SKM-1 (cell line): ENCODE data around the gene LMNA.

ENCODE experiments used
- DNase-seq: peaks from one replicate; lab custom pipeline; 2025; ENCODE audit not compliant: unreplicated experiment; lab: John Stamatoyannopoulos, UW

LMNA gene

DNA sequence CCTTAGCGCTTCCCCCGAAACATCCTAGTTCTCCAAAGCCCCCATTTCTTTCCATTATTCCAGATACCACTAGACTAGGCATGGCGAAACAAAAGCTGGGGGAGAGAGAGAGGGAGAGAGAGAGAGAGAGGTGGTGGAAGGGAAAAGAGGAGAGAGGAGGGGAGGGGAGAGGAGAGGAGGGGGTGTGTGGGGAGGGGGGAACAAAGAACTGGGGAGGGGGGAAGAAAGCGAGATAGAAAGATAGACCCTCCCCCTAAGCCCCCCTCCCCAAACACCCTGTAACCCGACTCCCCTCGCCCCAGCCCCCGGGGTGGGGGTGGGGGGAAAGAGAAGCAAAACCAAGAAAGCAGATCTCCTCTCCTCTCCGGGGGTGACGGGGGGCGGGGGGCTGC is 32.6 kb upstream of the LMNA start:
- no peak for DNase-seq

- peak; percentile 41 for DNase-seq
These were observed 32.0 kb upstream of the LMNA start, which contains the start of gene MEX3A for GRCh38 chr1:156082309-156083091. TSS of gene MEX3A (minus strand) at chr1:156082465. CDS start at chr1:156081998, 467 bp downstream.

DNA sequence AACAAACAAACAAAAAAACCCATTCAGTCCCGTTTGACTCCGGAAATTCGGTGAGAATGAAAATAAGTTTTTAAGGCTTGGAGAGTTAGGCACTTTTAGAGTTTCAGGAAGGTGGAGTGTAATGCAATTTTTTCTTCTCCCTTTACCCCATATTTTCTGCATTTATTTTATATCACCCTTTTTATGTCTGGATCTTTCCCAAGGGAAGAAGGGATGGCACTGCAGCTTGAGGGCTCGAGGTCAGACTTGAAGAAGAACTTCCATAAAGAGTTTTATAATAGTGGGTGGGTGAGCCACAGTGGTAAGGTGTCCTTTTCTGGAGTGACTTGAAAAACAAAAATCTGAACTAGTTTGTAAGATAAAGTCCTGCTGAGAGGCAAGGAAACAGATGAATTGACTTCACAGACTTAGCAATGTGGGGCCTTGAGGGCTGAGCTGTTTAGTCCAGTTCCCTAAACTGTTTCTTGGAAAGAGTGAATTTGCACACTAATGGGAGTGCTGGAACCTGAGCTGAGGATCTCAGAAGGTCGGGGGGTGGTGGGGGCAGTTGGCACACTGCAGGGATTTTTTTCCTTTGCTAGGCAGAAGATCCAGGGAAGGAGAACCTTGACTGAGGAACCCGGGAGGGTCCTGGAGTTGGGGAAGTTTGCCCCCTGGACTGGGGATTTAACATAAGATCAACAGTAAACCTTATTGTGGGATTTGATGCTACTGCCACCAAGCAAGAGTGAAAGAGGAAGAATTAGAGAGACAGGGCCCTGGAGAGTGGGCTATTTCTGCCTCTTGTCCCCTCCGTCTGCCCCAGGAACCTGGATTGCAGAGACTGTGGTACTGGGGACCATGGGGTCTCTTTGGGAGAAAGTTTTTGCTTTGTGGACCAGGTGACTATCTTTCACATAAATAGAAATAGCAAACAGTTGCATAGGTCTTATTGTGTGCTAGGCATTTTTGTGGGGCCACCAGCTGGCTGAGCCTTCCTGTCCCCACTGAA is 30.4 kb upstream of the LMNA start:
- no peak for DNase-seq

- no peak for DNase-seq
These were observed 28.3 kb upstream of the LMNA start for GRCh38 chr1:156086256-156086662.

DNA sequence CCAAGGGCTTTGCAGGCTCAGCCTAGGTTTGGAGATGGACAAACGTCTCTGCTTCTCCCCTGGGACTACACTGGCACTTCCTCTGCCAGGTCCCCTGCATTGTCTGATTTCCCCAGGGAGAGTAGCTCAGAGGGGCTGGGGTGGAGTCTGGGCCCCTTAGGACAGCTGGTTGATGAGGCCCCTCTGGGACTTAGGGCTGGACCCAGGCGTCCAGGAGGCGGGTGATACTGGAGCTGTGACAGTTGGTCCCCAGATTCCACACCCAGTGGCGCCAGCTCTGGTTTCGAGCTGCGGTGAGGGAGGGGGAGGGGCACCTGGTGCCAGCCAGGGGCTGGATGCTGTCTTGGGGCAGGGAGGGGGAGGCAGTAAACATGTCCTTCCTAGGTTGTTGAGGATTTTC is 24.8 kb upstream of the LMNA start:
- DNase-seq, result no peak

DNA sequence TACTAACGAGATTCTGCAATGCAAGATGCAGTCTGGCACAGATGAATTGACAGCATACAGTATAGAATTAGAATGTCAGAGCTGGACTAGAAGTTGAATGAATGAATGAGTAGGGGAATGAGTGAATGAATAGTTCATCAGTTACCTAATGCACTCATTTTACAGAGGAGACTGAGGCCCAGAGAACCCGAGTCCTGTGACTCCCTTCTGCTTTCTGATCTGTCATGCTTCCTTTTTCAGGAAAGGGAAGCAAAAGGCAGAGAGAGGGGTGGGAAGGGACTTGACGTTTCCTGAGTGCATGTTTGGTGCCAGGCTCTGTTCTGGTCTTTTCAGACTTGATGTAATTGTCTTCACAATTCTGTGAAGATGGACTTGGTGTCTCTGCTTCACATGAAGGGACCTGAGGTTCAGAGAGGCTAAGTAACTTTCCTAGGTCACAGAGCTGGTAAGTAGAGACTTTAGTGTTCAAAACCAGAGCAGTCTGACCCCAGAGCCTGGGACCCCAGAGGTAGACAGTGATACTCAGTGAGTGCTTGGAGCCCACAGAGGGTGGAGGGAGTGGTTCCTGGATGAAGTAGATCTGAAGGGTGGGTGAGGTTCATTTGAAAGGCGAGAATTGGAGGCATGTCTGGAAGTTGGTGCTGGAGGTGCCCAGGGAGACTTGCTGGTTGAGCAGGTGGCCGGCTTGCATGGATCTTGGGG is 24.2 kb upstream of the LMNA start:
- DNase-seq, result no peak

DNA sequence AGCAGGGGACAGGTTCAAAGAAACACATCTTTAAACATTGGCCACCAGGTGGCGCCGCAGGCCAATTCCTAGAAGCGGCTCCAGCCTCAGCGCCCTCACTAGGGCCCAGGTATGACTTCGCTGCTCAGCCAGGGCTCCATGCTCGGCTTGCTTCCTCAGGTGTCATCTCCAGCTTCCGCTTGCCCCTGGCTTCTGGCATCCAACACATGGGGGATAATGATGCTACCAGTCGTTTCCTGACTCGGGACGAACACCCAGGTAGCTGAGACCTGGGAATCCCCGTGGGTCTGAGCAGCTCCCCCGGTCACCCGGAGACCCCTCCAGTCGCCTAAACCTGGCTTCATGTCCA is 23.7 kb upstream of the LMNA start:
- DNase-seq, result peak; percentile 81

GRCh38 chr1:156091610-156092009 is 22.9 kb upstream of the LMNA start:
- DNase-seq, result no peak

GRCh38 chr1:156095906-156096508 is 18.5 kb upstream of the LMNA start:
- no peak for DNase-seq

- peak; percentile 80 for DNase-seq
These were observed 17.7 kb upstream of the LMNA start for GRCh38 chr1:156096640-156097391.

- no peak for DNase-seq
These were observed 16.9 kb upstream of the LMNA start for GRCh38 chr1:156097499-156098178.

- DNase-seq, result no peak
These were observed 15.7 kb upstream of the LMNA start for GRCh38 chr1:156098784-156099183.

DNA sequence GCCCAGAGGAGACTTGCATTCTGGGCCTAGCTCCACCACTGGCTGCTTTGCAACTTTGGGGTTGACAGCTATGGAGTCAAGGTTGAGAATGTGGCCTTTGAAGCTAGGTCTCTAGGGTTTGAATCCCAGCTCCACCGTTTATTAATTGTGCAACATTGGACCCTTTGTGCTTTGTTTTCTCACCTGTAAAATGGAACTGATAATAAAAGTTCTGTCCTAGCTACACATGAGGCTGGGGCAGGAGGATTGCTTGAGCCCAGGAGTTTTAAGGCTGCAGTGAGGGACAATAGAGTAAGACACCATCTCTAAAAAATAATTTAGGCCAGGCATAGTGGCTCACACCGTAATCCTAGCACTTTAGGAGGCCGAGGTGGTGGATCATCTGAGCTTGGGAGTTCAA is 15.2 kb upstream of the LMNA start:
- DNase-seq, result no peak

- DNase-seq, result no peak
These were observed 14.1 kb upstream of the LMNA start for GRCh38 chr1:156100205-156100995.

DNA sequence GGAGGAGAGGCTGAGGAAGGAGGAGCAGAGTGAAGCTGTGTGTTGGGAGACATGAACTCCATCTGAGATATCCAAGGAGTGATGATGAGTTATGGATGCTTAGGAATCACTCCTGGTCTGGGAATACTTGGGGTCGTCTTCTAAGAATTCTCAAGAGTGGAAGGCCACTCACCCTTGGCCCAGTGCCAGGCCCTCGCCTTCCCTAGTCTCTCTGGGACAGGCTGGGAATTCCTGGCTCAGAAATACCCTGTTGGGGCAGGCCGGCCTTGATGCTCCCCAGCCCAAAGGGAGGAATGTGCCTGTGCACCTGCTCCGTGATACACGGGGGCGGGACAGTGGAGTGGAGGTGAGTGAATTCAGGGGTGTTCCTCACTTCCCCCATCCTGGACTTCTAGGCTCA is 12.6 kb upstream of the LMNA start:
- DNase-seq, result no peak

GRCh38 chr1:156102633-156103511 is 11.6 kb upstream of the LMNA start:
- DNase-seq, result peak; percentile 31

DNA sequence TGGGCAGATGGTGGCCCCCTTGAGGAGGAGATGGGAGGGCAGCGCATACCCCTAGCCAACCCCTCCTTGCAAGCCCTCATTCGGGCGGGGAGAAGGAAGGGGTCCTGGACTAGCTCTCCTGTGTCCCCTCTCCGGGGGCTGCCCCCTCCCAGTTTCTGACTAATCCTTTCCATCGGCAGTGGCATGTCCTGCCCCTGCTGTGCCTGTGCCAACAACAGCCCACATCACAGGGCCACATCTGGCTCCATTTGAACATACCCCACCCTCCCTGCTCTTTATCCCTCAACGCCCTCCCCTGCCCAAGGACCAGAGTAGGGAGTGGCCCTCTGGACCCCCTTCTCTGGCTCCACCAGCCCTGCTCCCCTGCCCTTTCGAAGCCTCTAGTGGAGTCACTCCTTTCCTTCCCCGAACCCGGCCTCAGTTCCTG is 11.0 kb upstream of the LMNA start:
- DNase-seq, result no peak
